GM23338 (cell line): Measurements from ENCODE around the gene VASN. TPM values are rescaled to one million over a fixed set of nuclear protein-coding genes. Genes with fewer than 3 reads are reported as not detected.

ENCODE experiments used
- ATAC-seq: fragments of 200-7000 bp; cut with Tn5 transposase; 3 replicates; pipeline ENCODE4 v1.9.1; 2020
- DNase-seq: peaks from one replicate; pipeline ENCODE4 v3.0.0-alpha.2; 2015; ENCODE audit warnings: low spot score
- H2AFZ ChIP-seq: fragments of 200-600 bp; sonication (generic); 2 replicates; pipeline ENCODE4 v1.8.0; 2016; ENCODE audit warnings: antibody characterized with exemption, mild to moderate bottlenecking, moderate library complexity
- H3F3A ChIP-seq: fragments of 200-600 bp; sonication (generic); replicated peaks from 2 replicates; pipeline ENCODE4 v1.8.0; 2017; ENCODE audit warnings: antibody characterized with exemption, mixed run types, low read depth
- H3K27ac ChIP-seq: fragments of 200-600 bp; sonication (generic); 2 replicates; pipeline ENCODE4 v1.6.1; 2016; ENCODE audit warnings: low read depth
- H3K27me3 ChIP-seq: fragments of 200-600 bp; sonication (generic); 2 replicates; pipeline ENCODE4 v1.8.0; 2016; ENCODE audit warnings: mild to moderate bottlenecking, mixed run types, moderate library complexity; ENCODE audit not compliant: insufficient read depth
- H3K36me3 ChIP-seq: fragments of 200-600 bp; sonication (generic); 2 replicates; pipeline ENCODE4 v1.8.0; 2016; ENCODE audit warnings: mild to moderate bottlenecking; ENCODE audit not compliant: insufficient read depth
- H3K4me1 ChIP-seq: fragments of 200-600 bp; sonication (generic); 2 replicates; pipeline ENCODE4 v1.8.0; 2016; ENCODE audit warnings: mild to moderate bottlenecking, moderate library complexity; ENCODE audit not compliant: insufficient read depth
- H3K4me2 ChIP-seq: fragments of 200-600 bp; sonication (generic); 2 replicates; pipeline ENCODE4 v1.7.1; 2017; ENCODE audit warnings: mixed run types
- H3K4me3 ChIP-seq: fragments of 200-600 bp; sonication (generic); 2 replicates; pipeline ENCODE4 v1.6.1; 2016; ENCODE audit warnings: mixed run types
- H3K79me2 ChIP-seq: fragments of 200-600 bp; sonication (generic); replicated peaks from 2 replicates; pipeline ENCODE4 v1.8.0; 2017; ENCODE audit warnings: mild to moderate bottlenecking; ENCODE audit not compliant: insufficient read depth
- H3K9me2 ChIP-seq: fragments of 200-600 bp; sonication (generic); 2 replicates; pipeline ENCODE4 v1.8.0; 2017; ENCODE audit not compliant: insufficient read depth
- H4K20me1 ChIP-seq: fragments of 200-600 bp; sonication (generic); replicated peaks from 2 replicates; pipeline ENCODE4 v1.8.0; 2017; ENCODE audit warnings: mild to moderate bottlenecking; ENCODE audit not compliant: insufficient read depth
- H3K27ac Mint-ChIP-seq: 2 replicates; pipeline ENCODE4 v1.8.0; 2020; ENCODE audit warnings: inconsistent platforms, mild to moderate bottlenecking, moderate library complexity, mixed read lengths
- H3K27me3 Mint-ChIP-seq: 3 replicates; pipeline ENCODE4 v1.8.0; 2022; ENCODE audit warnings: low read depth, mild to moderate bottlenecking, moderate library complexity, mixed read lengths, inconsistent platforms; ENCODE audit not compliant: insufficient read depth, poor library complexity
- H3K36me3 Mint-ChIP-seq: 3 replicates; pipeline ENCODE4 v1.8.0; 2021; ENCODE audit warnings: low read depth, mild to moderate bottlenecking, inconsistent platforms, moderate library complexity, mixed read lengths
- H3K4me1 Mint-ChIP-seq: 3 replicates; pipeline ENCODE4 v1.8.0; 2020; ENCODE audit warnings: mild to moderate bottlenecking, inconsistent platforms, mixed read lengths
- H3K4me3 Mint-ChIP-seq: 3 replicates; pipeline ENCODE4 v1.8.0; 2021; ENCODE audit warnings: moderate library complexity, mild to moderate bottlenecking, inconsistent platforms, mixed read lengths
- H3K9me3 Mint-ChIP-seq: 3 replicates; pipeline ENCODE4 v1.8.0; 2020; ENCODE audit warnings: moderate library complexity, mild to moderate bottlenecking, inconsistent platforms, mixed read lengths
- CTCF ChIP-seq, 2 experiments: fragments of 200-600 bp in 1 of 2; sonication (generic) in 1 of 2; conservative IDR thresholded peaks; 2 replicates each; pipeline versions ENCODE4 v1.5.1 to v1.6.1; 2016 to 2017; ENCODE audit warnings: antibody characterized with exemption in 2 of 2, low read depth in 2 of 2, mild to moderate bottlenecking in 2 of 2, moderate library complexity in 1 of 2
- EZH2 ChIP-seq: fragments of 200-600 bp; sonication (generic); IDR thresholded peaks from one replicate; pipeline ENCODE4 v1.8.0; 2017; ENCODE audit warnings: antibody characterized with exemption, mild to moderate bottlenecking, low read depth; ENCODE audit not compliant: unreplicated experiment
- EZH2phosphoT487 ChIP-seq: fragments of 200-600 bp; sonication (generic); IDR thresholded peaks from one replicate; pipeline ENCODE4 v1.8.1; 2018; ENCODE audit warnings: antibody characterized with exemption; ENCODE audit not compliant: unreplicated experiment
- JUNB ChIP-seq: IDR thresholded peaks from one replicate; pipeline ENCODE4 v1.6.1; 2016; ENCODE audit warnings: antibody characterized with exemption; ENCODE audit not compliant: unreplicated experiment
- NANOG ChIP-seq: IDR thresholded peaks from 2 replicates; pipeline ENCODE4 v1.6.1; 2016; ENCODE audit warnings: antibody characterized with exemption, borderline replicate concordance
- STAT1 ChIP-seq: IDR thresholded peaks from one replicate; pipeline ENCODE4 v1.6.1; 2016; ENCODE audit warnings: antibody characterized with exemption; ENCODE audit not compliant: unreplicated experiment
- ZNF114 ChIP-seq: fragments of 250-450 bp; sonication (Bioruptor Pico); IDR thresholded peaks from 2 replicates; pipeline ENCODE4 v1.5.0; 2020; ENCODE audit warnings: mild to moderate bottlenecking, moderate library complexity
- ZNF331 ChIP-seq: fragments of 250-450 bp; sonication (Bioruptor Pico); IDR thresholded peaks from 2 replicates; pipeline ENCODE4 v1.5.0; 2020; ENCODE audit warnings: low read depth, mild to moderate bottlenecking, moderate library complexity
- ZNF462 ChIP-seq: fragments of 250-450 bp; sonication (Bioruptor Pico); IDR thresholded peaks from 2 replicates; pipeline ENCODE4 v1.5.0; 2020; ENCODE audit warnings: mild to moderate bottlenecking, moderate library complexity
- polyA plus RNA-seq: library from polyadenylated mRNA; unstranded; fragments of >200 nt; fragmentation: Nextera tagmentation; extraction: Ambion mirVana; gene quantifications from 2 replicates; pipeline ENCODE4 v1.2.1, GENCODE V29; 2016
- total RNA-seq: library from RNA; depleted of rRNA; stranded (reverse); fragments of >200 nt; shearing (Covaris generic); gene quantifications from 2 replicates; pipeline ENCODE4 v1.2.3, GENCODE V29; 2014

VASN gene
- total and polyA plus RNA-seq, 2 experiments from 2014 or later, result 8.0 to 15.5 TPM

GRCh38 chr16:4347765-4348509 is 23.7 kb upstream of the VASN start (continued):
- TF ChIP-seq ZNF462 (CRISPR knock-in tag), result no peak
- no peak for TF ChIP-seq ZNF331 (CRISPR knock-in tag)
- TF ChIP-seq STAT1, result no peak
- no peak for TF ChIP-seq JUNB
- no peak for TF ChIP-seq CTCF (conservative IDR thresholded peaks at IDR 0.05; ENCODE audit: low read depth in 2 of 2)
- TF ChIP-seq NANOG, result no peak

GRCh38 chr16:4349332-4349731 is 22.3 kb upstream of the VASN start:
- Mint-ChIP-seq H3K4me1 (peaks cover 12% of the 10 kb centered on the region; the same call in 2 of the 3 replicates), H3K9me3 (peaks cover 10% of the 10 kb centered on the region), H3K4me3 (no peak overlapping the region), H3K27me3 (peaks cover 38% of the 10 kb centered on the region), H3K36me3 (peaks cover 42% of the 10 kb centered on the region), H3K27ac (no peak overlapping the region)
- H3K4me2 ChIP-seq, result peak overlapping the region; percentile 86; the same call in 1 of the 2 replicates
- no peak overlapping the region; the same call in 1 of the 2 replicates for H3K27ac ChIP-seq
- H3K79me2 ChIP-seq, result peaks cover 63% of the 10 kb centered on the region
- no peak for DNase-seq
- ATAC-seq, result no peak
- H2AFZ ChIP-seq, result no peak overlapping the region
- no peaks in the 10 kb centered on the region for H3K9me2 ChIP-seq
- peaks cover 7% of the 10 kb centered on the region for H3K4me1 ChIP-seq
- H3K4me3 ChIP-seq, result peak overlapping the region; percentile 97; the same call in 1 of the 2 replicates
- peaks cover 23% of the 10 kb centered on the region for H4K20me1 ChIP-seq
- no peaks in the 10 kb centered on the region; the same call in 1 of the 2 replicates for H3K36me3 ChIP-seq
- H3F3A ChIP-seq, result peaks cover 31% of the 10 kb centered on the region
- H3K27me3 ChIP-seq, result no peaks in the 10 kb centered on the region
- TF ChIP-seq EZH2 (no peak), ZNF114 (CRISPR knock-in tag) (no peak), EZH2phosphoT487 (no peak)
